ENCODE data around the gene SIN3B.

Gene SIN3B

GRCh38 chr19:16928916-16929315 lies 99.7 kb downstream of the SIN3B start:
- DNase-seq (ENCODE audit: extremely low spot score) = no peak
- CTCF ChIA-PET = no interaction called here
- POLR2A ChIA-PET = no interaction called here
- no peak for TF ChIP-seq FOXM1 (IDR thresholded peaks at IDR 0.05; ENCODE audit: borderline replicate concordance)
- no peak for TF ChIP-seq BHLHE40 (IDR thresholded peaks at IDR 0.05; ENCODE audit: borderline replicate concordance)
- no peak for TF ChIP-seq NFRKB (IDR thresholded peaks at IDR 0.05)
- TF ChIP-seq HDGF (IDR thresholded peaks at IDR 0.05; ENCODE audit: borderline replicate concordance) = no peak
- TF ChIP-seq SUZ12 (IDR thresholded peaks at IDR 0.05) = no peak
- TF ChIP-seq SP1 (IDR thresholded peaks at IDR 0.05) = no peak
- no peak for TF ChIP-seq ELF4 (IDR thresholded peaks at IDR 0.05)
- TF ChIP-seq ARNT (IDR thresholded peaks at IDR 0.05) = no peak
- no peak for TF ChIP-seq FOXA1 (IDR thresholded peaks at IDR 0.05)
- TF ChIP-seq L3MBTL2 (conservative IDR thresholded peaks at IDR 0.05) = no peak
- TF ChIP-seq CTBP1 (IDR thresholded peaks at IDR 0.05; ENCODE audit: borderline replicate concordance) = no peak
- TF ChIP-seq TARDBP (IDR thresholded peaks at IDR 0.05) = no peak
- TF ChIP-seq FOXK2 (IDR thresholded peaks at IDR 0.05) = no peak
- no peak for TF ChIP-seq LEF1 (IDR thresholded peaks at IDR 0.05; ENCODE audit: borderline replicate concordance)
- no peak for TF ChIP-seq PKNOX1 (IDR thresholded peaks at IDR 0.05)
- TF ChIP-seq ZNF384 (IDR thresholded peaks at IDR 0.05) = no peak
